DMS153 treated with DMSO at 0.1 percent for 48 hours (cell line): ENCODE measurements around the gene SLC45A3.
A peak's percentile ranks its signal among the peaks of the same experiment; 100 is the strongest.

Experiments
- DNase-seq: peaks from one replicate; lab custom pipeline; 2025; ENCODE audit not compliant: unreplicated experiment; lab: John Stamatoyannopoulos, UW

SLC45A3 gene

DNA sequence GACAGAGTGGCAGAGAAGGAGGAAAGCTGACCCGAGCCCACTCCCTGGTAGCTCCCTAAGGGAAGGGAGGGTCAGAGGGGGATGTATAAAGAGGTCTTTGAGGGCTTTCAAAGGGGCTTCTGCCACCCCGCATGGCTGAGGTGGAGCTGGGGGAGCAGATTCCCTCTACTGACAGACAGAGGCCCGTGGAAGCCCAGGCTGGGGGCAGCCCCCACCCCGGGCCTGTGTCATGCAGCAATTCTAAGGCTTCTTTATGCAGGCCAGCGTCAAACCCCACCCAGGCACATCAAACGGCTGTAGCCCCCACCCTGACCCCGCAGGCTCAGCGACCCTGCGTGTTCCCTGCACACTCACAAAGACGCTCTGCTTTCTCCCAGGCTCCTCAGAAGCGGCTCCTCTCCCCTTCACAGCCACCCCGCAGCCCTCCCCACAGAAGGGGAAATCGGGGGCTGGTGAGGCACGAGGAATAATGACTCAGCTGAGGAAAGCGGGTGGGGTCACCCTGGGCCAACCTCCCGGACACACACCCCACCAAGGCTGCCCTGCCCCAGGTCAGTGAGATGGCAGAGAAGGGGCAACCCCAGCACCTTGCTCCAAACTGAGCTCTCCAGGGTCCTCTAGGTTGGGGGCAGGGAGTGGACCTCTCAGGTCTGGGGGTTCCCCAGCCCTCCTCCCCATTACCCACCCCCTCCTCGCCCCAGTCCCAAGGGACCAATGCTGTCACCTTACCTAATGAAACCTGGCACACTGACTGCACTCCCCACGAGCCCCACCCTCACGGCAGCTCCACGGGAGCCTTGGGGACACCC, 10.8 kb downstream of the SLC45A3 start:
- no peak for DNase-seq

DNA sequence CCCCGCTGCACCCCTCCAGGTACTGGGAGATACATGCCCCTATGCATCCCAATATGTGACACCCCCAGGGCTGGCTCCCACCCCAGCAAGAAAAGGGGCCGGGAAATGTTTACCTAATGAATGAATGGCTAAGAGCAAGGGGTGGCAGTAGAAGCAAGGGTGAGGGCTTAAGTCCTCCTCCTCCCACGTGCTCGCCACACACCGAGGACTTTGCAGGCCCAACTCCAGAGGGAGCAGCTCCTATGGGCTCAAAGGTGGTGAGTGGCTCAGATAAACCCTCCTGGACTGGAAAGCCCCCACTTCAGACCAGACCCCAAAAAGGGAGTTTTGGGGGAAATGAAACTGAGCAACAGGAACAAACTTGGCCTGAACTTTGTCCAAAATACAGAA, 11.4 kb downstream of the SLC45A3 start:
- DNase-seq = no peak

DNA sequence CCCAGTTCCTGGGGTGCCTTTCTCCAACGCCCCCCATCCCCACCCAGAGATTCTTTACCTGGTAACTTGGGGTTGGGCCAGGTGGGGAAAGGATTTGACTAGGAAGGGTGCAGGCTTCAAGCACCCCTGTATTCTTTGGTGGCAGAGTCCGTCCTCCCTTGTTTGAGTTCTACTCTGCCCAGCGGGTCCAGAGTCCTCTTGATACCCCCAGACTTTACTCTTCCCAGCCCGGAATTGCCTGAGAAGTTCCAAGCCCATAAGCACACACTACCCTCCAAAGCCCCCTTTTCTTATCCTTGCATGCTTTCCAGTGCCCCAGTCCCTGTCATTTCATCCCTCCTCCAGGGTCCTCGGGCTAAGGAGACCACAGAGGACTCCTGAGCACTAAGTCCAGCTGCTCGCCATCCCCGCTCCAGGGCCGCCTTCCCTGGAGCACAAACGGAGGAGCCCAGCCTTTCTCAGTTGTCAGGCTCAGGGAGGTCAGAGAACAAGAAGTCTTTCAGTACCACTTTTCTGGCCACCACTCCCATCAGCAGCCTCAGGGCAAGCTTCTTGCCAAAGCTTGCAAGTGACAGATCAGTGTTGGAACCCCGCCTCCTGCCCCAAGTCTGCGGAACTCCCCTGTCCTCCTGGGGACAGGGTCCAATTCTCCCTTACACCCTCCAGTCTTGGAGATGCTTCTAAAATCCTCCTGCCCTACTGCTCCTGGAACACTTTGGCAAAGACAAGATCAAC, 12.2 kb downstream of the SLC45A3 start:
- DNase-seq = no peak

DNA sequence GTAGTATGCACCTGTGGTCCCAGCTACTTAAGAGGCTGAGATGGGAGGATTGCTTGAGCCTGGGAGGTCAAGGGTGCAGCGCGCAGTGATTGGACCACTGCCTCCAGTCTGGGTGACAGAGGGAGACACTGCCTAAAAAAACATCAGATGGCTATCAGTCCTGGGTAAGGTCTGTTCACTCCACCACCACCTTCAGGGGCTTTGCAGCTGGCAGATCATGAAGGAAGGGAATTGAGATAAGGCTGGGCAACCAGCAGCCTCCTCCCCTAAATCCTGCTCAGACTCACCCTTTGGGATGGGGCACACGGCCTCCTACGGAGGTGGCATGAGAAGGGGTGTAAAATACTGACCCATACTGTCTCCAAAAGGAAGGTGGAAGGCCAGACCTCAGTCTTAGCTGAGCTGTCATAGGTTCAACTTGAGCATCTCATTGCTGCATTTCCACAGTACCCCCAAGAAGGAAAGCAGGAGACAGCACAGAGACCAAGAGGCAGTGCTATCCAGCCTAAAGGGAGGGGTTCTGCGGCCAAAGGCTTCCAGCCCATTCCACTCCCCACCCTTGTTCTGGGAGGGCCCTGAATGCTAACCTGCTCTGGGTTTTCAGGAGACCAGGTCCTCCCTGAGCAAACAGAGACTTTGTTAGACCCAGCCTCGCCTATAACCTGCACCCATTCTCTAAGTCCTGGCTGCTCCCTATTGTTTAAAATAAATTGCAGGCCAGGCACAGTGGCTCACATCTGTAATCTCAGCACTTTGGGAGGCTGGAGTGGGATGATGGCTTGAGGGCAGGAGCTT, 13.7 kb downstream of the SLC45A3 start:
- no peak for DNase-seq

DNA sequence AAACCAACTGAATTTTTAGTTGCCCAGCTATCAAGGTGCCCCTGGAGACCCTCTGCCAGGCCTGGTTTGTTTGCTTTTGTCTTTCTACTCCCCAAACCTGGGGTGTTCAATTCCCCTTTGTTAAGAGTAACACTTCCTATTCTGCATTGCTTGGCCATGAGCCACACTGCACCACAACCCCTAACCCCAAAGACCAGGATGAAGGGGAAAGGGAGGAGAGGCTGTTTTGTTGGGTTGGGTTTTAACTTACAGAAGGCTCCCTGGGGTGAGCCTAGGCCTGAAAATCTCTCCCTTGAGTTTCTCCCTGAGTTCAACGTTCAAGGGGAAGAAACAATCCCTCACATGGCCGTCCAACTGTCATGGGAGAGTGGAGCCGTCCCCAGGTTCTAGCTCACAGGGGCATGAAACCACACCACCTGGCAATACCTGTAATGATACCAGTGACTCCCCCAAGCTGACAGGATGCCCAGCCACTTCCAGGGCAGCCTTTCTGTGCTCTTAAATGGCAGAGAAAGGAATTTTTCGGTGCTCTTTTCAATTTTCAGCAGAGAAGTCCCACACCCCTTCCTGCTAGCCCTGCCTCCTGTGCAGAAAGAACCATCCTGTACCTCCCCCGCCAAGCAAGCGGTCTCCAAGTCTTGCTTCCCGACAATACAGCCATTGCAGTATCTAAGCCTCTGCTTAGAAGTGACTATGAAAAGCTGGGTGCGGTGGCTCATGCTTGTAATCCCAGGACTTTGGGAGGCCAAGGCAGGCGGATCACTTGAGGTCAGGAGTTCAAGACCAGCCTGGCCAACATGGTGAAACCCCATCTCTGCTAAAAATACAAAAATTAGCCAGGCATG, 14.9 kb downstream of the SLC45A3 start:
- no peak for DNase-seq

DNA sequence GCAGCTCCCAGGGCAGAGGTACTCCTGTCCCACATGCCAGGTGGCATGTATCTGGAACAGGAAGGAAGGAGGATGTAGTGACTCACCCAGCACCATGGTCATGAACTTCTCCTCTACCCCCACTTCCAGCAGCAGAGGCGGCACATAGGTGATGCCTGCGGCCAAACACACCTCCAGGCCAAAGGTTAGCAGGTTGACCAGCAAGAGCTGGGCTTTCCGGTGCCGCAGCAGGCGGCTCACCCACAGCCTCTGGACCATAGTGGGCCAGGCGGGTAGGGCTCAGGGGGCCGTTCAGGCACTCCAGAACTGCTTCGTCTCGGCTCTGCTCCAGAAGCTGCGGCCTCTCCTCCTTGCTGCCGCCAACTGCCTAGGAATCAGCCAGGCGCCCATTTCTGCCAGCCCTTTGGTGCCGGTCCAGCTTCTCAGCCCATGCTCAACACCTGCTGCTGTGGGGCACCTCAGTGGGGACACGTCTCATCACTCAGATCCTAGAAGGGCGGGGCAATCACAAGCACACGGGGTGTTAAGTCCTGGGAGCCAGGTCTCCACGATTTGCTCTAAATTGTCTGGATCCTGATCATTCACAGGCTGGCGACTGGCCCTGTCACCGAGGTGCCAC, 15.8 kb downstream of the SLC45A3 start:
- DNase-seq = no peak

DNA sequence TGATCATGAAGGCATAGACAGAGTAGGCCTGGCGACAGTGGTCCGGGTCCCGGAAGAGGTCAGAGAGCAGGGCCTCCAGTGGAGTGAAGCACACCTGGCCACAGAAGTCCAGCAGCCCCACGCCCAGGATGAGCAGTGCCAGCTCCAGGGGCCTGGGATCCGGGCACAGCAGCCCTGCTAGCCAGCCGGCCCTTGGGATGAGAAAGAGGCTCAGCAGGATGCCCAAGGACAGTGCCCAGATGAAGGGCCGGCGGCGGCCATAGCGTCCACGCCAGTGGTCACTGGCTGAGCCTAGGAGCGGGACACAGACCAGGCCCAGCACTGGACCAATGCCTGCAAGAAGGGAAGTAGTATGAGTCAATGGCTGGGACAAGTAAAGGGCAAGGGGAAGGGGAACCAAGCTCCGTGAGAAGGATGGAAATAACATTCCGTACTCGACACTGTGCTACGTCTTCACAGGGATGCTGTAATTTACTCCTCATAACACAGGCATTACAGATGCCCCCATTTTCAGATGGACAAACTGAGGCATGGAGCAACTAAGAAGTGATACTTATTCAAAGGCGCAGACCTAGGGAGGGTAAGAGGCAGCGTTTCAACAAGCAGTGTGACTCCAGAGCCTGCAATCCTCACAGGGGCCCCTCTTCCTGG, 16.9 kb downstream of the SLC45A3 start:
- DNase-seq = no peak

DNA sequence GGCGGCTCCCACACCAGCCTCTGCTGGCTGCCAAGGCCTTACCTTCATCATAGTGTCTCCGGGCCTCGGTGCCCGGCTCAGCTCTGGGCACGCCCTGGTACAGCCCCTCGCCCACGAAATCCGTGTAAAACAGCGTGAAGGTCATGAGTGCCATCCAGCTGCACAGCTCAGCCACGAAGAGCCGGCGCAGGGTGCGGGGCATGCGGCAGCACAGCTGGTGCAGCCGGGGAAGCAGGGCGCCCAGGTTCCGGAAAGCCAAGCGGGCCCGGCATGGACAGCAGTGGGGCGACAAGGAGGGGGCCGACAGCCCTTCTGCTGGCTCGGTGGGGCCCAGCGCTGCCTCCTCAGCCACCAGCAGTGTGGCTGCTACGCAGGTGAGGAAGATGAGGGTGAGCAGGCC, 17.5 kb downstream of the SLC45A3 start:
- DNase-seq = no peak

DNA sequence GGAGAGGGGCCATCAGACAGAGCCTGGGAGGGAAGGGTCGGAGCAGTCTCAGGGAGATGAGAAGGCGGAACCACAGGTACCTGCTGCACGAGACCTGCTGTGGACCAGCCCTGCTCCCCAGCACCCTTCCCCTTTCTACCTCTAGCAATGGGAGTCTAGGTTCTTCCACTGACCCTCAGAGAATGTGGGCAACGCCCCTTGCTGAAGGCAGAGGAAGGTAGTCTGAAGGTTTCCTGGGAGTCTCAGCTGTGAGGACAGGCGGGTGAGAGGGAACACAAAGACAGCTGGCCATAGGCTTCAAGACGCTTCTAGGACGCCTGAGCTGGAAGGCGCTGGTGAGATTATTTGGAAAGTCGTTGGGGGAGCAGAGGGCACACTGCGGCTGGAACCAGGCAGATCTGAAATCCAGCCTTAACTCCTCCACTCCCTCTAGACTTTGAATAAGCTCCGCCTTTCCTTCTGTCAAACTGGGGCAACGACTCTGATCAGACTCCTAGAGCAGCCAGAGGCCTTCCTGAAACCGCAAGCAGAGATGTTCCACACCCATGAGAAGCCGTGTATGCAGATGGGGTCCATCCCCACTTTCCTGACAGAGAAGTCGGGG, 18.1 kb downstream of the SLC45A3 start:
- no peak for DNase-seq

DNA sequence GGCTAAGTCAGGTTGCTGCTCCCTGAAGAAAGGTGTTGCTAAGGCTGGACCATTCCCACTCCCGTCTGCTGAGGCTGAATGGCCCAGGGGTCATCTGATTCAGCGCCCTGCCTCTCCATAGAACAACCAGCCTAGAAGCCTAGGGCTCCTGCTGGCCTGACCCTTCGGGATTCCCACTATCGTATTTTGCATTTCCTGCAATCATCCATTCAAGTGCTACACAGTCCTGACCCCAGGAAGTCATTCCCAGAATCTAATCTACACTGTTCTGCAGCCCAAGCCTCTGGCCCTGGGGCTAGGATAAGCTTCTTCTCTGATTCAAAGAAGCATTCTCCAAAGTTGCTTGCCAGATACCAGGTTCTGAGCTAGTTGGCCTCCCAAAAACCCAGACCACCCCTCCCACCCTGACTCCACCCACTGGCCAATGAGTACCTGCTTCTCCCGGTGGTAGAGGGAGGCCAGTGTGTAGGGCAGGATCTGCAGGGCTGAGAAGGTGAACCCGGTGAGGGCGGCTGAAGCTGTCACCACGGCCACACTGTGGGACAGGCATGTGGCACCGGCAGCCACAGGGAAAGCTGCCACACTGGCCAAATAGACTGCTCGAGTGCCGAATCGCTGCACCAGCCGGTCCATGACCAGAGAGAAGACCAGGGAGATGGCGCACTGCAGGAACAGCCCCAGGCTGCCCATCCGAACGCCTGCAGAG, 18.7 kb downstream of the SLC45A3 start:
- no peak for DNase-seq

DNA sequence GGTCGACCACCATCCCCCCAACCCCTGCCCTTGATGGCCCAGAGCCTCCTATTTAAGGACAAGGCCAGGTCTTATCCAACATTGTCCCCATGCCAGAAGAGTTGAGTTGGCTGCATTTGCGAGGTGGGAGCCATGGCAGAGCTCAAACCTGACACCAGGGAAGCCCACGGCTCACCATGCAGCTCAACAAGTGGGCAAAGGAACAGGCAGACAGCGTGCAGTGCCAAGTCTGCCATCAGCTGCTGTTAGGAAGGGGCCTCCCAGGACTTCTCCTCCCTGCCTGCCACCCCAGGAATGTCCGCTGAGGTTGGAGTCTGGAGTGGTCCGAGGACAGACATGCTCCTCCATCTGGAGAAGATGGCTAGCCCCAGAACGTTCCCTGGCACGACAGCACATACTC, 19.9 kb downstream of the SLC45A3 start:
- DNase-seq = no peak

DNA sequence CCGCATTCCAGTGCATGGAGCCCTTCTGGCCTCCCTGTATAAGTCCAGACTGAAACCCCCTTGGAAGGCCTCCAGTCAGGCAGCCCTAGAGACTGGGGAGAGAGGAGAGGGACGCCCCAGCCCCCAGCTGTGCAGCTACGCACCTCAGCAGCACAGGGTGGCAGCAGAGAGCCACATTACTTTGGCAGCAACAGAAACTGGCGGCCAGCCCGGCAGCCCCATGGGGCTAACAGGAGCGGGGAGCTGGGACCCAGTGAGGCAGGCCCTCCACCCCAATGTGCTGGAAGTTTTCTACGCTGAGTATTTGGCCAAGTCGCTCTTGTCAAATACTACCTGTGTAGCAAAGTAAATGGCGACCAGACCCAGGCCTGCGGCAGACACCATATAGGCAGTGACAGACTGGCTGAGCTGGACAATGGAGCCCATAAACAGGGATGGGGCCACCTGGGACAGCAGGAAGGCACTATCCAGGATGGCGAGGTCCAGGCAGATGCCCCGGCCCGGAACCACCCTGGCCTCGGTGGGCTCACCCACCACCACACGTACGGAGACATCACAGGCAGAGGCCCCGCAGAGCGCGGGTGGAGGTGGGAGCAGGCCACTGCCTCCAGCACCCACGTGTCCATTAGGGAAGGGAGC, 21.2 kb downstream of the SLC45A3 start:
- DNase-seq = peak; percentile 56

DNA sequence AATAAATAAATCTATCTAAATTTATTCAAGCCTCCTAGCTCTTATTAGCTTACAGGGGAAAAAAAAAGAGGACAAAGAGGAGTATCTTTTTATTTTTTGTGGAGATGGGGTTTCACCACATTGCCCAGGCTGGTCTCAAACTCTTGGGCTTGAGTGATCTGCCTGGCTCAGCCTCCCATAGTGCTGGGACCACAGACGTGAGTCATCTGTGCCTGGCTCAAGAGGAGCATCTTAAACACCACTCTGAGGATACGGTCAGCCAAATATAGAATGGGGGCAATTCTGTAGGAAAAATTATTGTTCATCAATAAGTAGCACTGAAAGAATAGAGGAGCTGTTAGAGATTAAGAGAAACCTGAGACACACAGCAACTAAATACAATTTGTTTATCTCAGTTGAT, 24.1 kb downstream of the SLC45A3 start:
- no peak for DNase-seq

DNA sequence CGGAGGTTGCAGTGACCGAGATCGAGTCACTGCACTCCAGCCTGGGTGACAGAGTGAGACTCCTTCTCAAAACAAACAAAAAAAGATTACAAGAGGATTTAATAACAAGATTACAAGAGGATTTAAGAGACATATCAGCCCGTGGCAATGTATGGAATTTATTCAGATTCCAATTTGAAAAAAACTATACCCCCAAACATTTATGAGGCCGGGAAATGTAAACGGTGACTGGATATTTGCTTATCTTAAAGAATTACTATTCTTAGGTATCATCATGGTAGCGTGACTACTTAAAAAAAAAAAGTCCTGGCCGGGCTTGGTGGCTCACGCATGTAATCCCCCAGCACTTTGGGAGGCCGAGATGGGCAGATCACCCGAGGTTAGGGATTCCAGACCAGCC, 27.3 kb downstream of the SLC45A3 start:
- no peak for DNase-seq

DNA sequence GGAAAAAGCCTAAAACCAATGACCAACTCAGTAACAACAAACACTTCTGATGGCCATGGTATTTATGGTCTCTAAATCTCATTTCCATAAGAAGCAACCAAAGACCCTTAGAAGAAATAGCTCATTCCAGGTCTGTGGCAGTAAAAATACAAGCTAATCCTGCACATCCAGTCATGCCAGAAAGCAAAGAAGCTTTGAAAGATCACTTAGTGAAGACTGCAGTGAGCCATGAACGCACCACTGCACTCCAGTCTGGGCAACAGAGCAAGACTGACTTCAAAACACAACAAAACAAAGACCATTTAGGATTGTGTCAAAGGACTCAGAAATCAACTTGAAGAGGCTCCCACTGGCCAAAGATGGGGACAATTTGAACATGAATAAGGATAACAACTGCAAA, 30.1 kb downstream of the SLC45A3 start:
- no peak for DNase-seq

DNA sequence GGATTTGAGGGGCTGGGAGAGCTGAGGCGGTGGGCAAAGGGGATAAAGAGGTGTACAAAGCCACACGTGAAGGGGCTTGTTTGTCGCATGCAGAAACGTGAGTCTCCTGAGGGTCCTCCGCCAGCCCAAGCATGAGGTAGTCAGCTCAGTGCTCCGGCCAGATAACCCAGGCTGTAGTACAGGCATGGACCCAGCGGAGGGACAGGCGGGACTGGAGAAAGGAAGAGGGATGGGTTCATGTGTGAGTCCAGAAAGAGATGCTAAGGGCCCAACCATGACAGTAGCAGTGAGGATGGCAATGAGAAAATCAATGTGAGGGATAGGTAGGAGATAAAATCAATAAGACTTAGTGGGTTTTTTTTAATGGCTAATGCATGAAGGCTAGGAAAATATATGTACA, 34.8 kb downstream of the SLC45A3 start:
- DNase-seq = no peak

DNA sequence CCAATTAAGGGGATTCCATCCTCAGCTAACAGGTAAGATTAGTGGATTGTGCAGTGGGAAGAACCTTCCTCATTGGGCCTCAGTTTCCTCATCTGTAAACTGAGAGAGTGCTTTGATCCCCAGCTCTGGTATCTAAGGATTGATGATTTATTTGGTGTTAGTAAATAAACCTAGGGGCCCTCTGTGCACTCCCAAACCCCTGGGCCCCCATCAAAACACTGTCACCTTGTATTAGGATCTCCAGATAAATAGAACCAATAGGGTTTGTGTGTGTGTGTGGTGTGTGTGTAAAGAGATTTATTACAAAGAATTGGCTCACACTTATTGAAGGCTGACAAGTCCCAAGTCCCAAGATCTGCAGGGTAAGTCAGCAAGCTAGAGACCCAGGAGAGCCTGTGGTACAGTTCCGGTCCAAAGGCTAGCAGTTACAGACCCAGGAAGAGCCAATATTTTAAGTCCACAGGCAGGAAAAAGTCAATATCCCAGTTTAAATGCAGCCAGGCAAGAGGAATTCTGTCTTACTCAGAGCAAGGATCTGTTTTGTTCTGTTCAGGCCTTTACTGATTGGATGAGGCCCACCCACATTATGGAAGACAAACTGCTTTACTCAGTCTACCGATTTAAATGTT, 37.5 kb downstream of the SLC45A3 start:
- no peak for DNase-seq

DNA sequence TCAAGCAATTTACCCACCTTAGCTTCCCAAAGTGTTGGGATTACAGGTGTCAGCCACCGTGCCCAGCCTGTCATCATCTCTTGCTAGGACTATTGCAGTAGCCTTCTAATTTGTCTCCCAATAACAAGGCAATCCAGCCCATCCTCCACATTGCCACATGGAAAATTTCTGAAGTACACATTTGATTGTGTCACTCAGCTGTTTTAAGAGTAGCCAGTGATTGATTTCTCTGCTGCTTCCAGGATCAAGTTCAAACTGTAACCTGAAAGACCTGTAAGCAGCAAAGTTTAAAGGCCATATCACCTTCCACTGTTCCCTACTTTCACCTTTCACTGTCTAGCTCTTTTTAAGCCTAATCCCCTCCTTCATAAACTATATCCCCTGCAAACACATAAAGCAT, 40.7 kb downstream of the SLC45A3 start:
- DNase-seq = no peak
